ENCODE data around the gene SORCS2.

Gene SORCS2

DNA sequence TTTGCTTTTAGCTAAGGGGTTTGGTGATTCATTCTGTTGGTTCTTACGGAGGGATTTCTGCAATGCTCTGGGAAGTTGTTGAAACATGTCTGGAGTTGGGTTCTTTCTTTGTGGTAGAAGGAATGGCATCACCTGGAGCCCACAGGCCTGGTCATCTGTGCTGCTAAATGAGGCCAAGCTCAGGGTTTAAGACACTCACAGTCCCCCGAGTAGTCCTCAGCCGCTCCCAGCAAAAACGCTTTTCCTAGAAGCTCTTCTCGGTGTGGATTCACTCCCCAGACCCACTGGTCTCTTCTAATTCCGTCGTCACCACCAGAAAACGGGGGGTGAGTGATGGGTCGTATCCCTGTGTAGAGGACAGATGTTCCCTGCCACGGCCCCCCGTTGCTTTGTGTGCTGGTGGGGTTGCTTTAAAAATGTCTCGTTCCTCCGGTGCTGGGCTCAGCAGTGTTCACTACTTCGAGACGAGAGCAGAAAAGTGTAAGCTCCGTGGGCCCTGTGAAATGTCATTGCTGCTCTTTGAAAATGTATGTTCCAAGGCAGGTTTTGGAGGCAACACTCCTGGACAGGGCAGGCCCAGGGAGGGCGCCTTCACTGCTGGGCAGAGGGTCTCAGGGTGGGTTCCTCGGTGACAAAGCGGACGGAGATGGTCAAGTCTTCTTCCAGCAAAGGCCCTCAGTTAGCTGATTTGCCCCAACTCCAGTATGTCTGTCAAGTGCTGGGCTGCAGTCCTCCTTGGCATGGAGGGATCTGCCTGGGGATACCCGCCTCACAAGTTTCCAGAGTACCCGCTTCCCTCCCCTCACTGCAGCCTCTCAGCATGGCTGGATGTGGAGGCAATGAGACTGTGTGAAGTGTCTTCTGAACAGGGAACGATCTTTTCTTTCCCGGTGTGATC is 205.1 kb downstream of the SORCS2 start:
- WGBS (ENCODE audit: insufficient coverage), result 83% methylated on average over 18 of the region's 24 CpGs
- no peaks in the 10 kb centered on the region for H3K9me3 ChIP-seq (ENCODE audit: control extremely low read depth in 1 of 5, control insufficient read depth in 4 of 5, insufficient read depth in 2 of 5, low read depth in 1 of 5, low read length in 4 of 5)
- peaks cover 0 to 11% (median 4%) of the 10 kb centered on the region in 4 experiments for H3K4me1 ChIP-seq (ENCODE audit: control extremely low read depth in 1 of 4, control insufficient read depth in 4 of 4, insufficient read depth in 4 of 4, low read length in 3 of 4)
- no peaks in the 10 kb centered on the region for H3K36me3 ChIP-seq (ENCODE audit: control insufficient read depth in 4 of 4, insufficient read depth in 4 of 4, low read length in 3 of 4)
- POLR2A ChIA-PET, result interaction anchor here (0.6 to 1.2 kb wide), 2 partner anchors 12 to 205 kb away, joined by 3 read pairs; partner anchors contain the start of gene SORCS2
- no peak for DNase-seq
- H3K27me3 ChIP-seq (replicated peaks in 2 of 5; ENCODE audit: control insufficient read depth in 4 of 5, insufficient read depth in 5 of 5, low read length in 4 of 5), result peaks cover 0 to 67% (median 2%) of the 10 kb centered on the region in 5 experiments
- H3K4me3 ChIP-seq (ENCODE audit: control insufficient read depth in 1 of 7, extremely low read depth in 1 of 7, insufficient read depth in 4 of 7, low read depth in 2 of 7, low read length in 6 of 7), result no peak overlapping the region
- CTCF ChIA-PET, result interaction anchor here (0.9 kb wide), 1 partner anchor 17 kb away, joined by 3 read pairs; no protein-coding TSS in a partner anchor
- H3K27ac ChIP-seq (ENCODE audit: insufficient read depth in 1 of 2, low read depth in 1 of 2, low read length in 2 of 2, poor library complexity in 1 of 2, severe bottlenecking in 2 of 2), result no peak overlapping the region

DNA sequence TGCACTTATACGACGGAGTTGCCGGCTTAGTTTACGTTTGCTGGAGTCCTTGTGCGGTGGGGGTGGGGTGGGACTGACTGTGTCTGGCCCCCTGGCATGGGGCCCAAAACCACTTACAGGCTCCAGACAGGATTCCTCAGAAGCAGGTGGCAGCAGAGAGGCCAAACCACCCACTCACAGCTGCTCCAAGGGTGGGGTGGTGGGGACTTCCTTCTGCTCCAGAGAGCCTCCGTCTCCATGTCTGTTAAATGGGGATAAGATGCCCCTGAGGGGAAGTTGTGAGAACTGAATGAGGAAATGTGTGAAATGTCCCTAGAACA is 205.7 kb downstream of the SORCS2 start:
- CTCF ChIA-PET, result no interaction called here
- Histone ChIP-seq H3K36me3 (ENCODE audit: control insufficient read depth in 4 of 4, insufficient read depth in 4 of 4, low read length in 3 of 4) (no peaks in the 10 kb centered on the region), H3K27ac (ENCODE audit: insufficient read depth in 1 of 2, low read depth in 1 of 2, low read length in 2 of 2, poor library complexity in 1 of 2, severe bottlenecking in 2 of 2) (no peak overlapping the region), H3K4me1 (ENCODE audit: control extremely low read depth in 1 of 4, control insufficient read depth in 4 of 4, insufficient read depth in 4 of 4, low read length in 3 of 4) (peaks cover 0 to 11% (median 4%) of the 10 kb centered on the region in 4 experiments), H3K9me3 (ENCODE audit: control extremely low read depth in 1 of 5, control insufficient read depth in 4 of 5, insufficient read depth in 2 of 5, low read depth in 1 of 5, low read length in 4 of 5) (no peaks in the 10 kb centered on the region), H3K27me3 (replicated peaks in 2 of 5; ENCODE audit: control insufficient read depth in 4 of 5, insufficient read depth in 5 of 5, low read length in 4 of 5) (peaks cover 0 to 61% (median 3%) of the 10 kb centered on the region in 5 experiments), H3K4me3 (ENCODE audit: control insufficient read depth in 1 of 7, extremely low read depth in 1 of 7, insufficient read depth in 4 of 7, low read depth in 2 of 7, low read length in 6 of 7) (no peak overlapping the region)
- POLR2A ChIA-PET, result no interaction called here
- WGBS (ENCODE audit: insufficient coverage), result 70% methylated on average over 4 of the region's 6 CpGs
- peak; percentile 32 to 73 (median 68) for DNase-seq

DNA sequence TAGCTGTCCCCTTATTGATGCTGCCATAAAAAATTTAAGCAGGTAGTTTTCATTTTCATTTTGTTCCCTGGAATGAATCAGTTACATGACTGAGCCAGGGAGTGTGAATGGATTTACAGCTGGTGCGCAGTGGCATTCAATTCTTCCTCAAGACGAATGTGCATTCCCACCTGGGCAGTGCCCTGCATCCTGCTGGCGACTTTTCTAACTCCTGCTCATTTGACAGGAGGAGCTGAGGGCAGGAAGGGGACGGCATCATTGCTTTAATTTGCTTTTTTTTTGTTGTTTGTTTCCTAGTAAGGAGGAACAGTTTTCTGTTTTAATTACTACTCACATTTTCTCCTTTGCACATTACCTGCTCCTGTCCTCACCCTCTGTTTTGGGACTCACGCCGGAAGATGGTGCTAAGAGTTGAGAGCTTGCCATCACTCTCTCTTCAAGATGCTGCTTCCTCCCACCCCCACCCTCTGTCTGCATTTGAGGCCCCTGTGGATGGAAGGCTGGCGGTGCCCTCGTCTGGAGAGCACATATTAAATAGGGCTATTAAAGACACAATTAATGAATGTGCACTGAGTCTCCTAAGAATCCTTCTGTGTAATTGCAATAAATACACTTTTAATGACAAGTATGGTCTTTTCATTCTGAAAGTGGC is 206.6 kb downstream of the SORCS2 start:
- Histone ChIP-seq H3K4me3 (ENCODE audit: control insufficient read depth in 1 of 7, extremely low read depth in 1 of 7, insufficient read depth in 4 of 7, low read depth in 2 of 7, low read length in 6 of 7) (no peak overlapping the region), H3K27me3 (replicated peaks in 2 of 5; ENCODE audit: control insufficient read depth in 4 of 5, insufficient read depth in 5 of 5, low read length in 4 of 5) (peaks cover 0 to 56% (median 3%) of the 10 kb centered on the region in 5 experiments), H3K36me3 (ENCODE audit: control insufficient read depth in 4 of 4, insufficient read depth in 4 of 4, low read length in 3 of 4) (no peaks in the 10 kb centered on the region), H3K9me3 (ENCODE audit: control extremely low read depth in 1 of 5, control insufficient read depth in 4 of 5, insufficient read depth in 2 of 5, low read depth in 1 of 5, low read length in 4 of 5) (no peaks in the 10 kb centered on the region), H3K4me1 (ENCODE audit: control extremely low read depth in 1 of 4, control insufficient read depth in 4 of 4, insufficient read depth in 4 of 4, low read length in 3 of 4) (peaks cover 0 to 11% (median 4%) of the 10 kb centered on the region in 4 experiments), H3K27ac (ENCODE audit: insufficient read depth in 1 of 2, low read depth in 1 of 2, low read length in 2 of 2, poor library complexity in 1 of 2, severe bottlenecking in 2 of 2) (no peak overlapping the region)
- CTCF ChIA-PET, result no interaction called here
- POLR2A ChIA-PET, result no interaction called here
- DNase-seq, result no peak
- WGBS (ENCODE audit: insufficient coverage), result 100% methylated on average over 1 of the region's 8 CpGs

DNA sequence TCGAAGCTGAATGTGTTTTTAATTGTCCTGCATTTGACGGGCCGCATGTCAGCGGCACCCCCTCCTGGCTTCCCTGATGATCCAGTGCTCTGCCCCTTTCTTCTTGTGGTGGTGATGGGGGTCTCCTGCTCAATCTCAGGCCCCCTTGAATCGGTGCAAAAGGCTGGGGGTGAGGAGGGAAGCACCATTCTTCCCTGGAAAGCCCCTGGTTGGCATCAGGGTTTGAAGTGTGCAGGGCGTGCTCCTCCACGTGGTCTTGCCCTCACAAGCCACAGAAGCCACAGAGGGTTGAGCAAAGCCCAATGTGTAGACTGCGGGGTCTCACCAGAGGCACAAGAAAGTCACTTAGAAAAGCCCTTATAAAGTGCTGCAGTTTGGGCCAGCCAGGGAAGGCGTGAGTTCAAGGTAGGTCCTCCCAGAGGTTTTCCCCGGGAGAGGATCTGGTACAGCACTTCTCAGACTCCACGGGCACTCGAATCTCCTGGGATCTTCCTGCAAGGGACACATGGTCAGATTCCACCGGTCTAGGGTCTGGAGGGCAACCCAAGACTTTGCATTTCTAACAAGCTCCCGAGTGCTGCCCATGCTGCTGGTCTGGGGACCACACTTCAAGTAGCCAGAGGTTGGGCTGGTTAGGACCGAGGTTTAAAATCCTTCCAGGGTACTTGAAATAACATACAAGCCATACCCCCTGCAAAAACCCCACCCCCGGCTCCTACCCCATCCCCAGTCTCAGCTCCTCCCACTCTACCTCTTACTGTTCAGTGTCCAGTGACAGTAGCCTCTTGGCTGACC is 207.3 kb downstream of the SORCS2 start:
- ChIA-PET CTCF (no interaction called here), POLR2A (no interaction called here)
- Histone ChIP-seq H3K27ac (ENCODE audit: insufficient read depth in 1 of 2, low read depth in 1 of 2, low read length in 2 of 2, poor library complexity in 1 of 2, severe bottlenecking in 2 of 2) (no peak overlapping the region), H3K36me3 (ENCODE audit: control insufficient read depth in 4 of 4, insufficient read depth in 4 of 4, low read length in 3 of 4) (no peaks in the 10 kb centered on the region), H3K4me3 (ENCODE audit: control insufficient read depth in 1 of 7, extremely low read depth in 1 of 7, insufficient read depth in 4 of 7, low read depth in 2 of 7, low read length in 6 of 7) (no peak overlapping the region), H3K4me1 (ENCODE audit: control extremely low read depth in 1 of 4, control insufficient read depth in 4 of 4, insufficient read depth in 4 of 4, low read length in 3 of 4) (peaks cover 0 to 11% (median 4%) of the 10 kb centered on the region in 4 experiments), H3K9me3 (ENCODE audit: control extremely low read depth in 1 of 5, control insufficient read depth in 4 of 5, insufficient read depth in 2 of 5, low read depth in 1 of 5, low read length in 4 of 5) (no peaks in the 10 kb centered on the region), H3K27me3 (replicated peaks in 2 of 5; ENCODE audit: control insufficient read depth in 4 of 5, insufficient read depth in 5 of 5, low read length in 4 of 5) (peaks cover 0 to 52% (median 3%) of the 10 kb centered on the region in 5 experiments)
- DNase-seq, result peak in 1 of 3 donors; percentile 17
- 79% methylated on average over 13 of the region's 16 CpGs for WGBS (ENCODE audit: insufficient coverage)

DNA sequence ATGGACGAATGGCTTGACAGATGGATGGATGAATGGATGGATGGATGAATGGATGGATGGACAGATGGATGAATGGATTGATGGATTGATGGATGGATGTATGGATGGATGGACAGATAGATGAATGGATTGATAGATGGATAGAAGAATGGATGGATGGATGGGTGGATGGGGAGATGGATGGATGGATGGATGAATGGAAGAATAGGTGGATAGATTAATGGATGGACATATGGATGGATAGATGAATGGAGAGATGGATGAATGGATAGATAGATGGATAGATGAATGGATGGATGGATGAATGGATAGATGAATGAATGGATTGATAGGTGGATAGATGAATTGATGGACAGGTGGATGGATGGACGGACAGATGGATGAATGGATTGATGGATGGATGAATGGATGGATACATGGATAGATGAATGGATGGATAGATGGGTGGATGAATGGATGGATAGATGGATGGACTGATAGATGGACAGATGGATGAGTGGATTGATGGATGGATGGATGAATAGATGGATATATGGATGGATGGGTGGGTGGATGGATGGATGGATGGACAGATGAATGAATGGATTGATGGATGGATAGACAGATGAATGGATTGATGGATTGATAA is 208.4 kb downstream of the SORCS2 start:
- Histone ChIP-seq H3K27me3 (replicated peaks in 2 of 5; ENCODE audit: control insufficient read depth in 4 of 5, insufficient read depth in 5 of 5, low read length in 4 of 5) (peaks cover 0 to 48% (median 3%) of the 10 kb centered on the region in 5 experiments), H3K4me3 (ENCODE audit: control insufficient read depth in 1 of 7, extremely low read depth in 1 of 7, insufficient read depth in 4 of 7, low read depth in 2 of 7, low read length in 6 of 7) (no peak overlapping the region), H3K36me3 (ENCODE audit: control insufficient read depth in 4 of 4, insufficient read depth in 4 of 4, low read length in 3 of 4) (no peaks in the 10 kb centered on the region), H3K27ac (ENCODE audit: insufficient read depth in 1 of 2, low read depth in 1 of 2, low read length in 2 of 2, poor library complexity in 1 of 2, severe bottlenecking in 2 of 2) (no peak overlapping the region), H3K4me1 (ENCODE audit: control extremely low read depth in 1 of 4, control insufficient read depth in 4 of 4, insufficient read depth in 4 of 4, low read length in 3 of 4) (peaks cover 0 to 11% (median 4%) of the 10 kb centered on the region in 4 experiments), H3K9me3 (ENCODE audit: control extremely low read depth in 1 of 5, control insufficient read depth in 4 of 5, insufficient read depth in 2 of 5, low read depth in 1 of 5, low read length in 4 of 5) (peaks cover 0 to 1% (median 0%) of the 10 kb centered on the region in 5 experiments)
- no peak for DNase-seq
- POLR2A ChIA-PET, result no interaction called here
- 75% methylated on average over 2 of the region's 2 CpGs for WGBS (ENCODE audit: insufficient coverage)
- CTCF ChIA-PET, result no interaction called here

DNA sequence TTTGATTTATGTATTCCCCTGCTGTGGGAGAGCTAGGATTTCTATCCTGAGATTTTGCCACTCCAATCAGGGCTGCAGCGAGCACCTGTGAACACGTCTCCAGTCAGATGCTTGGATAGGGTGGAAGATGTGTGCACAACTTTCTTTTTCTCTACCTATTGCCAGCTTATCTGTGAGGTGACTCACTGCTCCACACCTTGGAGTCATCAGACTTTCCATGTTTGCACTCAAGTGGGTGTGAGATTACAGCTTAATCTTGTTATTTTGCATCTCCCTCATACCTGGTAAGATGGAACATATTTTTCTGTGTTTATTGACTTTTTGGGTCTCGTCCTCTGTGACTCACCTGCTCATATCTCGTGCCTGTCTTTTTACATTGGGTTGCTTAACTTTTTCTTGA is 210.2 kb downstream of the SORCS2 start:
- 72% methylated on average over 2 of the region's 4 CpGs for WGBS (ENCODE audit: insufficient coverage)
- CTCF ChIA-PET, result interaction anchor here (1.0 kb wide), 1 partner anchor 11 kb away, joined by 3 read pairs; no protein-coding TSS in a partner anchor
- H3K4me3 ChIP-seq (ENCODE audit: control insufficient read depth in 1 of 7, extremely low read depth in 1 of 7, insufficient read depth in 4 of 7, low read depth in 2 of 7, low read length in 6 of 7), result no peak overlapping the region

More for the DNA sequence above, 210.2 kb downstream of the SORCS2 start:
- POLR2A ChIA-PET, result no interaction called here
- no peaks in the 10 kb centered on the region for H3K36me3 ChIP-seq (ENCODE audit: control insufficient read depth in 4 of 4, insufficient read depth in 4 of 4, low read length in 3 of 4)
- H3K9me3 ChIP-seq (ENCODE audit: control extremely low read depth in 1 of 5, control insufficient read depth in 4 of 5, insufficient read depth in 2 of 5, low read depth in 1 of 5, low read length in 4 of 5), result peaks cover 0 to 9% (median 0%) of the 10 kb centered on the region in 5 experiments
- peaks cover 0 to 10% (median 4%) of the 10 kb centered on the region in 4 experiments for H3K4me1 ChIP-seq (ENCODE audit: control extremely low read depth in 1 of 4, control insufficient read depth in 4 of 4, insufficient read depth in 4 of 4, low read length in 3 of 4)
- H3K27me3 ChIP-seq (replicated peaks in 2 of 5; ENCODE audit: control insufficient read depth in 4 of 5, insufficient read depth in 5 of 5, low read length in 4 of 5), result peaks cover 0 to 41% (median 3%) of the 10 kb centered on the region in 5 experiments
- no peak for DNase-seq
- no peak overlapping the region for H3K27ac ChIP-seq (ENCODE audit: insufficient read depth in 1 of 2, low read depth in 1 of 2, low read length in 2 of 2, poor library complexity in 1 of 2, severe bottlenecking in 2 of 2)

Measured in common myeloid progenitor, CD34-positive (primary cell).